Karpas-422 (cell line): ENCODE measurements around the gene MYH10. TPM values are rescaled to one million over a fixed set of nuclear protein-coding genes. Genes with fewer than 3 reads are reported as not detected.
"Not testable (repeated sequence)": the region's sequence is repeated elsewhere in the genome, so short reads cannot be mapped to it uniquely, and the experiment has no call there.

Experiments
- DNase-seq: peaks from one replicate; pipeline ENCODE4 v3.0.0-alpha.2; 2015
- H2AFZ ChIP-seq: fragments of 200-600 bp; sonication (generic); 2 replicates; pipeline ENCODE4 v1.6.1; 2014; ENCODE audit warnings: antibody characterized with exemption, low read length, mixed read lengths
- H3K27ac ChIP-seq: fragments of 200-600 bp; sonication (generic); 2 replicates; pipeline ENCODE4 v1.5.1; 2014; ENCODE audit warnings: mild to moderate bottlenecking, low read length, moderate library complexity
- H3K27me3 ChIP-seq: fragments of 200-600 bp; sonication (generic); 2 replicates; pipeline ENCODE4 v1.6.1; 2014; ENCODE audit warnings: low read length, mixed read lengths
- H3K36me3 ChIP-seq: fragments of 200-600 bp; sonication (generic); 2 replicates; pipeline ENCODE4 v1.6.1; 2014; ENCODE audit warnings: low read length, mixed read lengths; ENCODE audit not compliant: insufficient read depth
- H3K4me1 ChIP-seq: fragments of 200-600 bp; sonication (generic); 2 replicates; pipeline ENCODE4 v1.6.1; 2014; ENCODE audit warnings: mild to moderate bottlenecking, low read length, mixed read lengths
- H3K4me2 ChIP-seq: fragments of 200-600 bp; sonication (generic); 2 replicates; pipeline ENCODE4 v1.6.1; 2014; ENCODE audit warnings: low read length, low read depth, mild to moderate bottlenecking; ENCODE audit not compliant: poor library complexity, severe bottlenecking
- H3K4me3 ChIP-seq: fragments of 200-600 bp; sonication (generic); 2 replicates; pipeline ENCODE4 v1.5.1; 2014; ENCODE audit warnings: mild to moderate bottlenecking, antibody characterized with exemption, low read length, mixed read lengths
- H3K79me2 ChIP-seq: fragments of 200-600 bp; sonication (generic); 2 replicates; pipeline ENCODE4 v1.6.1; 2014; ENCODE audit warnings: mild to moderate bottlenecking, low read length, mixed read lengths
- H3K9ac ChIP-seq: fragments of 200-600 bp; sonication (generic); 2 replicates; pipeline ENCODE4 v1.6.0; 2014; ENCODE audit warnings: low read length
- H3K9me2 ChIP-seq: fragments of 200-600 bp; sonication (generic), shearing (Covaris generic); replicated peaks from 2 replicates; pipeline ENCODE4 v1.6.0; 2014; ENCODE audit warnings: mild to moderate bottlenecking, low read length, moderate library complexity; ENCODE audit not compliant: insufficient read depth
- H3K9me3 ChIP-seq: fragments of 300-700, 200-600 bp; sonication (generic); 2 replicates; pipeline ENCODE4 v1.6.1; 2014; ENCODE audit warnings: low read length, mixed read lengths
- H4K20me1 ChIP-seq: fragments of 200-600 bp; sonication (generic); 2 replicates; pipeline ENCODE4 v1.6.1; 2014; ENCODE audit warnings: mild to moderate bottlenecking, antibody characterized with exemption, low read length, low read depth; ENCODE audit not compliant: insufficient read depth
- total RNA-seq: library from RNA; depleted of rRNA; stranded (reverse); fragments of >200 nt; shearing (Covaris generic); gene quantifications from 2 replicates; pipeline ENCODE4 v1.2.3, GENCODE V29; 2014; ENCODE audit warnings: low replicate concordance

Gene MYH10
- total RNA-seq, 1 experiment from 2014 or later, result not detected

DNA sequence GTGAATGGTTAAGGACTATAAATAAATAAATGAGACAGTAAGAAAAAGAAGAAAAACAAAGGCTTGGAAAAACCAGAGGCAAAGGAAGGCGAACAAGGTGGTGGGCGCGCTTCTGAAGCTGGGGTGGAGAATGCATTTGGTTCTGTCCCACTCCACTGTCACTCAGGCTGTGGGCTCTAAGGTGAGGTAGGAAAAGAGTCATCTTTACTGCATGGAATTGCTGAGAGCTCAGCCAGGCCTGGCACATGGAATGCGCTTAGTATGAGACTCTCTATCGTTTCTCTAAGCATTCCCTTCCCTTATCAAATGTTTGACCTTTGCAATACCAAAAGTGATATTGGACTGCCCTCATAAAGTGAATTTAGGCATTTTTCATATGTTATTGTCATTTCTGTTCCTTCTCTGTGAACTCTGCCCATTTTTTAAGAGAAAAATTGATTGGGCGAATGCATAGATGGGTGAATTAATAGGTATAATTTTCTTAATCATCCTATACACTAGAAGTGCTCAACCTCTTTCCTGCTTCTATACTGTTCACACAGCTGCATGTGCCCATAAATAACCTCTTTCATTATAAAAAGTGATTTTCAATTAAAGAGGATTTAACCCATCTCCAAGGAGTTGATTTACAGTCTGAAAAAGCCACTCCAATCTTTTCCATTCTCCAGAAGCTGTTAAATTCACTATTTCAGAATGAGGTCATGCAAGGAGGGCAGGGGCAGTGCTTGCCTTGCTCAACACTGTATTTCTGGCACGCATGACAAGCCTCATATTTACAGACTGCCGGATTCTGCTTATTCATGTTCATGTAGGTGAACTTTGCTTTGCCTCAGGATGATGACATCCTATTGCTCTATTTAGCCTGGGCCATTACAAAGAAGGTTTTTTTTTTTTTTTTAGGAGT lies 87.7 kb downstream of the MYH10 start:
- Histone ChIP-seq H3K79me2 (no peaks in the 10 kb centered on the region), H3K4me2 (no peak overlapping the region), H3K9ac (no peak overlapping the region), H3K4me3 (no peak overlapping the region), H3K4me1 (no peaks in the 10 kb centered on the region), H3K36me3 (no peaks in the 10 kb centered on the region), H2AFZ (no peak overlapping the region), H3K27me3 (no peaks in the 10 kb centered on the region), H3K9me3 (no peaks in the 10 kb centered on the region), H3K9me2 (no peaks in the 10 kb centered on the region), H4K20me1 (no peaks in the 10 kb centered on the region), H3K27ac (no peak overlapping the region)
- DNase-seq, result no peak

DNA sequence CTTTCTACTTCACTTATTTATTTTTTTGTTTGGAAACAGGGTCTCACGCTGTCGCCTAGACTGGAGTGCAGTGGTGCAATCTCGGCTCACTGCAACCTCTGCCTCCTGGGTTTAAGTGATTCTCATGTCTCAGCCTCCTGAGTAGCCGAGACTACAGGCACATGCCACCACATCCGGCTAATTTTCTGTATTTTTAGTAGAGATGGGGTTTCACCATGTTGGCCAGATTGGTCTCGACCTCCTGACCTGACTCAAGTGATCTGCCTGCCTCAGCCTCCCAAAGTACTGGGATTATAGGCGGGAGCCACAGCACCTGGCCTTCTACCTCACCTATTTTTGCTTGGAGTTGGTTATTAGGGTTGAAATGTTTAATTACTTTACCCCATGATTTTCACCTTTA lies 90.5 kb downstream of the MYH10 start:
- not testable (repeated sequence) for DNase-seq, H3K4me2 ChIP-seq, H3K4me1 ChIP-seq, H3K4me3 ChIP-seq, H3K9me3 ChIP-seq, H4K20me1 ChIP-seq, H3K27ac ChIP-seq, H3K9ac ChIP-seq, H3K27me3 ChIP-seq, H2AFZ ChIP-seq, H3K9me2 ChIP-seq, H3K36me3 ChIP-seq, H3K79me2 ChIP-seq

DNA sequence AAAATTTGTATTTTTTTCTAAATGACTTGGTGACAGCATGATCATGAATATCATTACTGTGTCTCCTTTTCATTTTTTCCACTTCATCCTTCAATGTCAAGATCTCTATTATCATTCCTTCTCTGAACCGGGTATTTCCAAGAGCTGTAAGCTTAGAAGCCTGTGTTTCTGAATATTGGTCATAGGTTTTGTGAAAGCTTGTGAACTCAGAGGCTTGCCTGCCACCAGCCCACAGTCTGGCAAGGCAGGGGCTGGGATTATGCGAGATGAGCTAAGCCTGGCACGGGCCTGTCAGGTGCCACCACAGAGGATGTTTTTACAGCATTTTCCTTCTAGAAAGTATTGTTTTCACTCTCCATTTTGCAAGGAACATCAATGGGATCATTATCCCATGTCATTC lies 92.8 kb downstream of the MYH10 start:
- Histone ChIP-seq H3K9ac (no peak overlapping the region), H2AFZ (no peak overlapping the region), H3K4me2 (no peak overlapping the region), H3K79me2 (no peaks in the 10 kb centered on the region), H3K4me1 (no peaks in the 10 kb centered on the region), H3K27me3 (no peaks in the 10 kb centered on the region), H4K20me1 (no peaks in the 10 kb centered on the region), H3K9me3 (no peaks in the 10 kb centered on the region), H3K9me2 (no peaks in the 10 kb centered on the region), H3K36me3 (no peaks in the 10 kb centered on the region), H3K27ac (no peak overlapping the region), H3K4me3 (no peak overlapping the region)
- no peak for DNase-seq

DNA sequence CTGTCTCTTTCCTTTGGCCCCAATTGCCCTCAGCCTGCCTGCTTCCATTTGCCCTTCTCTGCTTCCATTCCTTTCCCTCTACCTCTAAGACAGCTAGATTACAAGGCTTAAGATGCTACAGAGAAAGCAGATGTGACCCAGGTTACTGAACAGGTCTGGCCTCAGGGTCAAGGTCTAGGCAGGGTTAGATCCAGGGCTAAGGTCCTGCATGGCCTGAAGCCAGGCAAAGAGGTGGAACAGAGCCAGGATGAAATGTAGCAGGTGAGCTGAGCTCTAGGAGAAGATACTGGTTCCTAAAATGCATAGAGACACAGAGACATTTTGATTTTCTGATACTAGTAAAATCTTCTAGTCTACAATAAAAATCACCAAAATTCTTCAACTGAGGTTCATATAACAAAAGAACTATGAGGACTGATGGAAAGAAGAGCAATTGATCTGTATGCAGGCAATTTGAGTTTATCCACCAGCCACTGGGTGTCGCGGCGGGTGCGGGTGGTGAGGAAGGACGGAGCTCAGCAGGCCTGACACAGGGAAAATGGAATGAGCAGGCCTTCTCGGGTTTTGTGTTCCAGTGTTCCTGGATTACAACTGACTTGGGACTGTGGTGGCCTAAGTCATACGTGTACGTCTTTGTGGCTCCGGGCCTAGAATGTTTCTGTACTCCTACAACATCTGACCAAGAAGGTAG lies 95.9 kb downstream of the MYH10 start:
- H3K36me3 ChIP-seq, result no peaks in the 10 kb centered on the region
- no peaks in the 10 kb centered on the region for H3K9me2 ChIP-seq
- no peaks in the 10 kb centered on the region for H3K27me3 ChIP-seq
- no peak overlapping the region for H2AFZ ChIP-seq
- H3K4me2 ChIP-seq, result no peak overlapping the region
- H3K27ac ChIP-seq, result no peak overlapping the region
- H3K4me1 ChIP-seq, result no peaks in the 10 kb centered on the region
- H3K4me3 ChIP-seq, result no peak overlapping the region
- no peaks in the 10 kb centered on the region for H4K20me1 ChIP-seq
- no peak overlapping the region for H3K9ac ChIP-seq
- DNase-seq, result no peak
- no peaks in the 10 kb centered on the region for H3K9me3 ChIP-seq
- no peaks in the 10 kb centered on the region for H3K79me2 ChIP-seq

DNA sequence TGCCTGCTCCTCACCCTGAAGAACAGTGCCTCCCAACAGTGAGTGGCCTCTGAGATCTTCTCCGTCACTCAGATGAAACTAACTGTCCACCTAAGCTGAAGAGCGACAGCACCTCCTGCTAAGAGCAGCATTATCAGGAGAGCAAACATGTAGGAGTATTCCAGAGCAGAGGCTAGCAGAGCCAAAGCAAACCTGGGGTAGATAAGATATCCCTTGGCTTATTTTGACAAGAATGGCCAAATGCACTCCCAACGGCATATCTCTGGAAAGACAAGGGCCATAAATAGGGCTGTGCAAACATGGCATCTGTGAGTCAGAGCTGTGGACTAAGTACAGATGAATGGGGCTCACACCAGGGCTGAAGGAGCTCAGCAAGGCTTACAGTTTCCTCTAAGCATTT lies 98.5 kb downstream of the MYH10 start:
- no peaks in the 10 kb centered on the region for H3K9me3 ChIP-seq
- H3K79me2 ChIP-seq, result no peaks in the 10 kb centered on the region
- H3K4me3 ChIP-seq, result no peak overlapping the region
- H4K20me1 ChIP-seq, result no peaks in the 10 kb centered on the region
- H3K4me1 ChIP-seq, result no peaks in the 10 kb centered on the region
- H3K9me2 ChIP-seq, result no peaks in the 10 kb centered on the region
- no peak overlapping the region for H3K9ac ChIP-seq
- H2AFZ ChIP-seq, result no peak overlapping the region
- no peaks in the 10 kb centered on the region for H3K36me3 ChIP-seq
- H3K27ac ChIP-seq, result no peak overlapping the region
- peaks cover 2% of the 10 kb centered on the region; the same call in 1 of the 2 replicates for H3K27me3 ChIP-seq
- H3K4me2 ChIP-seq, result no peak overlapping the region
- DNase-seq, result no peak

DNA sequence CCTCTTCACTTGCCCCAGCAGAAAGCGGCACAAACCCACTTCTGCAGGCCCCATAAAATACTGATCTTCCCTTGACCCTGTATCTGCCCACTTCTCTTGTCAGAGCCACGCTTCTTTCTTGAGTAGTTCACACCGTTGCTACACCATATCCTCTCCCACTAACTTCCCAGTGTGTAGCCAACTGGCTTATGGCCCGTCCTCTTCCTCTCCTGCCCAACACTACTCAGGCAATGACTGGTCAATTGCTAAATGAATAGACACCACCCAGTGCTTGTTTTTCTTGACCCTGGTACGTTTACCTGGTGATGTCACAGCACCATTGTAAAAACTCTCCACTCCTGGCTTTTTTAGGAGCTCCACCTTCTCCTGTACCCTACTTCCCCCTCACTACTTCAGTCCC lies 107.9 kb downstream of the MYH10 start:
- no peak overlapping the region for H3K27ac ChIP-seq
- H3K27me3 ChIP-seq, result peaks cover 1% of the 10 kb centered on the region; the same call in 1 of the 2 replicates

DNA sequence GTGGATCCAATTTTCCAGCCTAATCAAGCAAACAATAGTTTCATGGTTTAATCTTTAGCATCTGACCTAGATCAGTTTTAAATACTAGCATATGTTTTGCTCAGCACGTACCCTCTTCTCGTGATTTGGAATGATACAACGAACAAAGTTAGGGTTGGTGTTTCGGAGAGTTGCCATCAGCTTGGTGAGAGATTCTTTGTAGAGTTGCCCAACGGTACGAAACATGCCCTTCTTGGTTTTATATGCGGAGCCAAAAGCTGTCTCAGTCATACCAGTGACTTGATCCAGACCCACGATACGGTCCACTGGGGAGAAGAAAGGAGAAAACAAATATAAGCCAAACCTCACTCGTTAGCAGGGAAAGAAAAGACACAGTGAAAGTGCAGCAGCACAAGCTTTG lies 109.5 kb downstream of the MYH10 start:
- no peak for DNase-seq
- H2AFZ ChIP-seq, result no peak overlapping the region
- no peak overlapping the region for H3K27ac ChIP-seq
- no peaks in the 10 kb centered on the region for H3K4me1 ChIP-seq
- no peaks in the 10 kb centered on the region for H3K9me3 ChIP-seq
- H3K4me2 ChIP-seq, result no peak overlapping the region
- no peaks in the 10 kb centered on the region for H3K36me3 ChIP-seq
- no peak overlapping the region for H3K4me3 ChIP-seq
- H3K79me2 ChIP-seq, result no peaks in the 10 kb centered on the region
- H4K20me1 ChIP-seq, result no peaks in the 10 kb centered on the region
- H3K9ac ChIP-seq, result no peak overlapping the region
- no peaks in the 10 kb centered on the region for H3K27me3 ChIP-seq
- H3K9me2 ChIP-seq, result no peaks in the 10 kb centered on the region

More for the DNA sequence above, 107.9 kb downstream of the MYH10 start:
- Histone ChIP-seq H3K4me1 (no peaks in the 10 kb centered on the region), H3K4me2 (no peak overlapping the region), H3K4me3 (no peak overlapping the region), H3K9me2 (no peaks in the 10 kb centered on the region), H2AFZ (no peak overlapping the region), H3K9ac (no peak overlapping the region), H3K79me2 (no peaks in the 10 kb centered on the region), H3K36me3 (no peaks in the 10 kb centered on the region), H3K9me3 (no peaks in the 10 kb centered on the region), H4K20me1 (no peaks in the 10 kb centered on the region)
- peak; percentile 16 for DNase-seq

DNA sequence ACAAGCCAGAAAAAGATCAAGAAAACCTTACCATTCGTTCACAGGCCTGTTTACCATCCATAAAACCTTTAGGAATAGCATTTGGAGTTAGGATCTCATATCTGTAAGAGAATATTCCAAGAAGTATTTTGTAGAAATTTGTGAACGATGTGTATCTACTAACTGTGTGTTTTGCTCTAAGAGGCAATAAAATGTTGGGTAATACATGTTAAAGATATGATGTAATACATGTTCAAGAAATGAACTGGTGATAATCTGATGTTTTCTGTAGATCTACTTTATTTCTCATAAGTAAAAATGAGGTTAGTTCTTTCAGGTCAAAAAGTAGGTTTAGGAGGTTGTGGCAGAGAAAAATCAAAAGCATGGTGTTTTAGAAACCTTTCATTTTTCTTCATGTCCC lies 111.7 kb downstream of the MYH10 start:
- Histone ChIP-seq H3K9me2 (no peaks in the 10 kb centered on the region), H4K20me1 (no peaks in the 10 kb centered on the region), H3K36me3 (no peaks in the 10 kb centered on the region), H3K9ac (no peak overlapping the region), H3K27ac (no peak overlapping the region), H3K9me3 (no peaks in the 10 kb centered on the region), H3K4me2 (no peak overlapping the region), H3K4me3 (no peak overlapping the region), H3K4me1 (no peaks in the 10 kb centered on the region), H3K27me3 (no peaks in the 10 kb centered on the region), H2AFZ (no peak overlapping the region), H3K79me2 (no peaks in the 10 kb centered on the region)
- peak; percentile 26 for DNase-seq
